HCT116 (cell line): ENCODE measurements around the gene TCF7L2. TPM values are rescaled to one million over a fixed set of nuclear protein-coding genes. Genes with fewer than 3 reads are reported as not detected.

Experiments
- ATAC-seq: fragments of 200-7000 bp; cut with Tn5 transposase; 2 replicates; pipeline ENCODE4 v1.9.1; 2020; ENCODE audit warnings: mild to moderate bottlenecking, moderate library complexity
- BruUV-seq: library from RNA; stranded (reverse); fragments of 400-500 nt; replicated peaks from 2 replicates; lab custom pipeline; 2021; lab: Mats Ljungman, UMichigan
- CTCF ChIA-PET: fragments of 300-600 bp; sonication (Branson Sonifier 250); formaldehyde crosslinking; loops from one replicate; lab custom pipeline; 2021; ENCODE audit warnings: antibody characterized with exemption; lab: Charles Lee
- POLR2A ChIA-PET: fragments of 300-600, 350-600 bp; sonication (Branson Sonifier 250); formaldehyde crosslinking; loops from one replicate; lab custom pipeline; 2021; ENCODE audit warnings: antibody characterized with exemption; lab: Charles Lee
- RAD21 ChIA-PET, 2 experiments: fragments of 300-600 bp; sonication (Branson Sonifier 250); formaldehyde crosslinking; loops; one replicate each; lab custom pipeline; 2023; ENCODE audit warnings: low total read pairs in 2 of 2; ENCODE audit not compliant: uncharacterized antibody in 2 of 2, unreplicated experiment in 2 of 2, low non-redundant PET in 1 of 2; lab: Charles Lee
- DNase-seq: peaks from one replicate; pipeline ENCODE4 v3.0.0-alpha.2; 2010; ENCODE audit warnings: low read depth, low spot score
- H2AFZ ChIP-seq: fragments of 200-600 bp; shearing (Covaris generic), sonication (generic); 2 replicates; pipeline ENCODE4 v1.6.1; 2017; ENCODE audit warnings: low read depth, mixed run types, mixed read lengths, antibody characterized with exemption, low read length; ENCODE audit not compliant: poor library complexity, severe bottlenecking
- H3K27ac ChIP-seq: 2 replicates; pipeline ENCODE4 v1.5.1; 2012; ENCODE audit warnings: low read depth, low read length
- H3K27me3 ChIP-seq: fragments of 200-600 bp; sonication (generic); 2 replicates; pipeline ENCODE4 v1.6.1; 2016; ENCODE audit warnings: mixed run types, low read length, mixed read lengths; ENCODE audit not compliant: insufficient read depth
- H3K36me3 ChIP-seq, 2 experiments: fragments of 200-500 bp in 1 of 2; fragments of 200-600 bp in 1 of 2; sonication (Bioruptor generic) in 1 of 2; sonication (generic) in 1 of 2; 2 replicates each; pipeline versions ENCODE4 v1.5.1 to v1.6.1; 2014 to 2016; ENCODE audit warnings: low read length in 2 of 2, inconsistent platforms in 1 of 2, mixed read lengths in 1 of 2, mixed run types in 1 of 2; ENCODE audit not compliant: insufficient read depth in 2 of 2, control insufficient read depth in 1 of 2
- H3K4me1 ChIP-seq, 2 experiments: fragments of 200-600 bp in 1 of 2; sonication (generic) in 1 of 2; 2 replicates each; pipeline versions ENCODE4 v1.5.1 to v1.6.1; 2012 to 2017; ENCODE audit warnings: low read length in 2 of 2, inconsistent platforms in 1 of 2, mild to moderate bottlenecking in 1 of 2, mixed read lengths in 1 of 2, mixed run types in 1 of 2, moderate library complexity in 1 of 2; ENCODE audit not compliant: insufficient read depth in 2 of 2, control insufficient read depth in 1 of 2
- H3K4me2 ChIP-seq: fragments of 200-600 bp; sonication (generic); 2 replicates; pipeline ENCODE4 v1.6.1; 2017; ENCODE audit warnings: mixed run types, low read length, mixed read lengths
- H3K4me3 ChIP-seq, 2 experiments: fragments of 200-600 bp in 1 of 2; sonication (generic) in 1 of 2; replicated peaks in 1 of 2; 2 replicates each; pipeline ENCODE4 v1.5.1; 2011 to 2016; ENCODE audit warnings: low read length in 2 of 2, control low read depth in 1 of 2, low read depth in 1 of 2, mild to moderate bottlenecking in 1 of 2, mixed read lengths in 1 of 2, mixed run types in 1 of 2
- H3K79me2 ChIP-seq: fragments of 200-600 bp; sonication (generic); 2 replicates; pipeline ENCODE4 v1.6.1; 2017; ENCODE audit warnings: mild to moderate bottlenecking, mixed run types, low read length, moderate library complexity, mixed read lengths; ENCODE audit not compliant: insufficient read depth
- H3K9ac ChIP-seq: fragments of 200-600 bp; sonication (generic); 2 replicates; pipeline ENCODE4 v1.6.1; 2016; ENCODE audit warnings: low read length, mixed read lengths
- H3K9me2 ChIP-seq: fragments of 200-600 bp; sonication (generic), shearing (Covaris generic); 2 replicates; pipeline ENCODE4 v1.6.1; 2017; ENCODE audit warnings: mixed run types, mild to moderate bottlenecking, moderate library complexity; ENCODE audit not compliant: insufficient read depth
- H3K9me3 ChIP-seq, 2 experiments: fragments of 200-500 bp in 1 of 2; fragments of 200-600 bp in 1 of 2; sonication (Bioruptor generic) in 1 of 2; sonication (generic) in 1 of 2; 2 replicates each; pipeline ENCODE4 v1.6.1; 2014 to 2017; ENCODE audit warnings: low read length in 2 of 2, mixed read lengths in 2 of 2, inconsistent platforms in 1 of 2, low read depth in 1 of 2, mild to moderate bottlenecking in 1 of 2, mixed run types in 1 of 2, moderate library complexity in 1 of 2; ENCODE audit not compliant: control insufficient read depth in 1 of 2, insufficient read depth in 1 of 2
- H4K20me1 ChIP-seq: fragments of 200-600 bp; sonication (generic), shearing (Covaris generic); 2 replicates; pipeline ENCODE4 v1.6.1; 2017; ENCODE audit warnings: mixed run types, mild to moderate bottlenecking, moderate library complexity; ENCODE audit not compliant: insufficient read depth
- CEBPB ChIP-seq: IDR thresholded peaks from 2 replicates; pipeline ENCODE4 v1.6.1; 2012; ENCODE audit warnings: low read depth
- EGR1 ChIP-seq: IDR thresholded peaks from 2 replicates; pipeline ENCODE4 v1.6.1; 2012; ENCODE audit warnings: low read depth
- EZH2phosphoT487 ChIP-seq: fragments of 200-600 bp; IDR thresholded peaks from 2 replicates; pipeline ENCODE4 v1.6.1; 2018; ENCODE audit warnings: antibody characterized with exemption, borderline replicate concordance
- POLR2A ChIP-seq: IDR thresholded peaks from 2 replicates; pipeline ENCODE4 v1.7.0; 2011; ENCODE audit warnings: borderline replicate concordance; ENCODE audit not compliant: insufficient read depth, insufficient read length; ENCODE audit errors: extremely low read depth
- POLR2AphosphoS5 ChIP-seq: IDR thresholded peaks from 2 replicates; pipeline ENCODE4 v1.6.1; 2011; ENCODE audit warnings: mild to moderate bottlenecking, low read depth, low read length, moderate library complexity
- TCF7L2 ChIP-seq: IDR thresholded peaks from 2 replicates; pipeline ENCODE4 v1.7.0; 2011; ENCODE audit warnings: borderline replicate concordance, inconsistent platforms; ENCODE audit not compliant: insufficient read depth, insufficient read length; ENCODE audit errors: extremely low read depth
- YY1 ChIP-seq: IDR thresholded peaks from 2 replicates; pipeline ENCODE4 v1.6.1; 2011; ENCODE audit warnings: low read length, low read depth, moderate library complexity, mild to moderate bottlenecking; ENCODE audit not compliant: insufficient replicate concordance; ENCODE audit errors: extremely low read depth
- ZFX ChIP-seq: fragments of 450-650 bp; IDR thresholded peaks from 2 replicates; pipeline ENCODE4 v1.6.1; 2017
- intact Hi-C: fragments of 100-400 bp; cut with micrococcal nuclease; formaldehyde crosslinking; loops from 2 replicates; pipeline ENCODE4 v1.10.0; 2022
- total RNA-seq: library from RNA; stranded (reverse); gene quantifications from one replicate; pipeline ENCODE4 v1.2.1, GENCODE V29; 2021; ENCODE audit not compliant: unreplicated experiment
- TF ChIP-seq, protein P1 (sequence below): IDR thresholded peaks from 2 replicates; pipeline ENCODE4 v1.6.1; 2012; ENCODE audit warnings: low read depth
- TF ChIP-seq, protein P2 (sequence below): IDR thresholded peaks from 2 replicates; pipeline ENCODE4 v1.6.1; 2011; ENCODE audit warnings: mild to moderate bottlenecking, low read length, moderate library complexity; ENCODE audit not compliant: insufficient replicate concordance; ENCODE audit errors: extremely low read depth
- TF ChIP-seq, protein P3 (sequence below): IDR thresholded peaks from 2 replicates; pipeline ENCODE4 v1.6.1; 2012

Gene TCF7L2
- total RNA-seq, 1 experiment from 2014 or later = 164 TPM

DNA sequence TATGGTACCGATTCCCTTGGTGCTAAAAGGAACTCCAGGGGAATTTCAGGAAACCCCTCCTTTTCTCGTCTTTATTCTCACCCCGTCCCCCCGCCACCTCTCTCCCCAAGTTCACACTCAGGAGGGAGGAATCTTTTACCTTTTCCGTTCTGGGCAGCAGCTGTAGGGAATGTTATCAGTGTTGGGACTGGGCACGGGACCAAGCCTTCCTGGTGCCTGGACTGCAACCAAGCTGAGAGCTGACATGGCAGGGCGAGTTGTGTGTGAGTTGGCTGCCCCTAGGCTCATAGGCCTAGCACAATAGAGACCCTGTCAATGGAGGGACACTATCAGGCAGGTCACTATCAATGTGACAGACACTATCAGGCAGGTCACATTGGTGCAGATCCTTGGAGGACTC is 121.4 kb downstream of the TCF7L2 start (continued):
- TF ChIP-seq POLR2AphosphoS5 = peak; percentile 49
- TF ChIP-seq, all 23 proteins: peak for 3

DNA sequence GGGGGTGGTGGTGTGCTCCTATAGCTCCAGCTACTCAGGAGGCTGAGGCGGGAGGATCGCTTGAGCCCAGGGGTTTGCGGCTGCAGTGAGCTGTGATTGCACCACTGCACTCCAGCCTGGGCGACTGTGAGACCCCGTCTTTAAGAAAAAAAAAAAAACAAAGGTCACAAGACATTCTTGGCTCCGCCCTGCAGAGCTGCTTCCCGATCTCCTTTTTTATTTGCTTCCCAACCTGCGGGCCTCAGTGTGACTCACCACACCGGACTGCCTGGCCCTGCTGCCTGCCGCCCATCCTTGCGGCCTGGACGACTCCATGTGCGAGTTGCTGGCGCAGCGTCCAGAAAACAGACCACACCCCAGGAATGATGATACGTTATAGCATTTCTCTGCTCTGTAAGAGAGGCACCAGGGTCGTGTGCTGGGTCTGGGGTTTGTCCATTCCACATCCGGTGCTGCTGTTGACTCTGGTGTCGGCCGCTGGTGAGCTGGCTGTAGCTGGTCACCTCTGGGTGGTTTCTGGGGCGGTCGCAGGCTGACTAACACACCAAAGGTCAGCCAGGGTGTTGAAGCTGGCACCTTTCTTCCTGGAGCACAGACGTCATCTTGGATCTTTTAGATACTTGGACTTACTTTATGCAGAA is 123.6 kb downstream of the TCF7L2 start:
- H2AFZ ChIP-seq = no peak overlapping the region
- ChIA-PET CTCF (interaction anchor here (0.7 to 1.6 kb wide), 8 partner anchors 9 to 1230 kb away, joined by 3 to 7 read pairs (median 4); no protein-coding TSS in a partner anchor), RAD21 (interaction anchor here (0.5 to 1.2 kb wide), 8 partner anchors 10 to 503 kb away, joined by 3 to 6 read pairs (median 3); partner anchors contain the start of gene TCF7L2 (in 1 of the 2)), POLR2A (interaction anchor here (0.6 to 5.6 kb wide), 8 partner anchors 10 to 124 kb away, joined by 3 to 39 read pairs (median 4); partner anchors contain the start of gene TCF7L2)
- peaks cover 63 to 73% of the 10 kb centered on the region in 2 experiments for H3K4me1 ChIP-seq
- no TSS peak for BruUV-seq
- ATAC-seq (peak; percentile 80), DNase-seq (peak; percentile 97)
- H3K9ac ChIP-seq = peak overlapping the region; percentile 49
- H3K4me2 ChIP-seq = peak overlapping the region; percentile 66
- H4K20me1 ChIP-seq = peaks cover 4% of the 10 kb centered on the region; the same call in 1 of the 2 replicates
- peaks cover 3 to 7% of the 10 kb centered on the region in 2 experiments; a peak in 3 of 4 replicates for H3K36me3 ChIP-seq
- H3K27me3 ChIP-seq = no peaks in the 10 kb centered on the region
- peak; percentile 77 for TF ChIP-seq POLR2A
- no peak for TF ChIP-seq CEBPB
- peak; percentile 91 for TF ChIP-seq POLR2AphosphoS5
- no peak for TF ChIP-seq EZH2phosphoT487
- TF ChIP-seq ZFX = no peak; the same call in 1 of the 2 replicates
- TF ChIP-seq, protein P1, sequence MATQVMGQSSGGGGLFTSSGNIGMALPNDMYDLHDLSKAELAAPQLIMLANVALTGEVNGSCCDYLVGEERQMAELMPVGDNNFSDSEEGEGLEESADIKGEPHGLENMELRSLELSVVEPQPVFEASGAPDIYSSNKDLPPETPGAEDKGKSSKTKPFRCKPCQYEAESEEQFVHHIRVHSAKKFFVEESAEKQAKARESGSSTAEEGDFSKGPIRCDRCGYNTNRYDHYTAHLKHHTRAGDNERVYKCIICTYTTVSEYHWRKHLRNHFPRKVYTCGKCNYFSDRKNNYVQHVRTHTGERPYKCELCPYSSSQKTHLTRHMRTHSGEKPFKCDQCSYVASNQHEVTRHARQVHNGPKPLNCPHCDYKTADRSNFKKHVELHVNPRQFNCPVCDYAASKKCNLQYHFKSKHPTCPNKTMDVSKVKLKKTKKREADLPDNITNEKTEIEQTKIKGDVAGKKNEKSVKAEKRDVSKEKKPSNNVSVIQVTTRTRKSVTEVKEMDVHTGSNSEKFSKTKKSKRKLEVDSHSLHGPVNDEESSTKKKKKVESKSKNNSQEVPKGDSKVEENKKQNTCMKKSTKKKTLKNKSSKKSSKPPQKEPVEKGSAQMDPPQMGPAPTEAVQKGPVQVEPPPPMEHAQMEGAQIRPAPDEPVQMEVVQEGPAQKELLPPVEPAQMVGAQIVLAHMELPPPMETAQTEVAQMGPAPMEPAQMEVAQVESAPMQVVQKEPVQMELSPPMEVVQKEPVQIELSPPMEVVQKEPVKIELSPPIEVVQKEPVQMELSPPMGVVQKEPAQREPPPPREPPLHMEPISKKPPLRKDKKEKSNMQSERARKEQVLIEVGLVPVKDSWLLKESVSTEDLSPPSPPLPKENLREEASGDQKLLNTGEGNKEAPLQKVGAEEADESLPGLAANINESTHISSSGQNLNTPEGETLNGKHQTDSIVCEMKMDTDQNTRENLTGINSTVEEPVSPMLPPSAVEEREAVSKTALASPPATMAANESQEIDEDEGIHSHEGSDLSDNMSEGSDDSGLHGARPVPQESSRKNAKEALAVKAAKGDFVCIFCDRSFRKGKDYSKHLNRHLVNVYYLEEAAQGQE = no peak
- TF ChIP-seq, protein P2, sequence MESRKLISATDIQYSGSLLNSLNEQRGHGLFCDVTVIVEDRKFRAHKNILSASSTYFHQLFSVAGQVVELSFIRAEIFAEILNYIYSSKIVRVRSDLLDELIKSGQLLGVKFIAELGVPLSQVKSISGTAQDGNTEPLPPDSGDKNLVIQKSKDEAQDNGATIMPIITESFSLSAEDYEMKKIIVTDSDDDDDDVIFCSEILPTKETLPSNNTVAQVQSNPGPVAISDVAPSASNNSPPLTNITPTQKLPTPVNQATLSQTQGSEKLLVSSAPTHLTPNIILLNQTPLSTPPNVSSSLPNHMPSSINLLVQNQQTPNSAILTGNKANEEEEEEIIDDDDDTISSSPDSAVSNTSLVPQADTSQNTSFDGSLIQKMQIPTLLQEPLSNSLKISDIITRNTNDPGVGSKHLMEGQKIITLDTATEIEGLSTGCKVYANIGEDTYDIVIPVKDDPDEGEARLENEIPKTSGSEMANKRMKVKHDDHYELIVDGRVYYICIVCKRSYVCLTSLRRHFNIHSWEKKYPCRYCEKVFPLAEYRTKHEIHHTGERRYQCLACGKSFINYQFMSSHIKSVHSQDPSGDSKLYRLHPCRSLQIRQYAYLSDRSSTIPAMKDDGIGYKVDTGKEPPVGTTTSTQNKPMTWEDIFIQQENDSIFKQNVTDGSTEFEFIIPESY = no peak
- TF ChIP-seq, protein P3, sequence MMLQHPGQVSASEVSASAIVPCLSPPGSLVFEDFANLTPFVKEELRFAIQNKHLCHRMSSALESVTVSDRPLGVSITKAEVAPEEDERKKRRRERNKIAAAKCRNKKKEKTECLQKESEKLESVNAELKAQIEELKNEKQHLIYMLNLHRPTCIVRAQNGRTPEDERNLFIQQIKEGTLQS = no peak
- TF ChIP-seq TCF7L2 = peak; percentile 81
- TF ChIP-seq YY1 = peak; percentile 21
- TF ChIP-seq EGR1 = no peak
- H3K9me3 ChIP-seq = no peaks in the 10 kb centered on the region
- peaks cover 90% of the 10 kb centered on the region for H3K79me2 ChIP-seq
- no peaks in the 10 kb centered on the region for H3K9me2 ChIP-seq
- H3K27ac ChIP-seq = peak overlapping the region; percentile 74
- intact Hi-C loops = loop anchor here (2.0 to 10.0 kb wide), 6 partner anchors 123 to 686 kb away; partner anchors contain the start of gene TCF7L2
- peak overlapping the region; percentile 24 for H3K4me3 ChIP-seq
